Activated T-cell treated with anti-CD3 and anti-CD28 coated beads for 24 hours (primary cell): ENCODE data around the gene RNF223.

Experiments
- DNase-seq: peaks from one replicate; pipeline ENCODE4 v3.0.0-alpha.2; 2020; ENCODE audit warnings: low read depth

RNF223 gene

GRCh38 chr1:1073743-1074587 is at the start of gene RNF223:
Gene RNF223, minus strand, starts transcription at chr1:1074306. Its CDS starts 1,740 bp downstream, at chr1:1072566.
- DNase-seq: no peak

GRCh38 chr1:1122981-1123480 is 48.9 kb upstream of the RNF223 start:
- no peak for DNase-seq

- DNase-seq: peak; percentile 74
Measured at GRCh38 chr1:1122078-1122811, 48.1 kb upstream of the RNF223 start.

- no peak for DNase-seq
Measured at GRCh38 chr1:1121611-1122077, 47.5 kb upstream of the RNF223 start.

- DNase-seq: no peak
Measured at GRCh38 chr1:1120866-1121591, 46.9 kb upstream of the RNF223 start.

GRCh38 chr1:1120096-1120495 is 46.0 kb upstream of the RNF223 start:
- DNase-seq: no peak

- no peak for DNase-seq
Measured at GRCh38 chr1:1119272-1119890, 45.3 kb upstream of the RNF223 start.

- DNase-seq: no peak
Measured at GRCh38 chr1:1118876-1119220, 44.7 kb upstream of the RNF223 start.

- no peak for DNase-seq
Measured at GRCh38 chr1:1118011-1118875, 44.1 kb upstream of the RNF223 start.

- no peak for DNase-seq
Measured at GRCh38 chr1:1117469-1117831, 43.3 kb upstream of the RNF223 start.

GRCh38 chr1:1116701-1117468 is 42.8 kb upstream of the RNF223 start:
- DNase-seq: peak; percentile 15

GRCh38 chr1:1115786-1116700 is 41.9 kb upstream of the RNF223 start, which contains the start of gene C1orf159:
Gene C1orf159, minus strand, starts transcription at chr1:1116089. Its CDS starts 24,546 bp downstream, at chr1:1091543.
- DNase-seq: peak; percentile 99

GRCh38 chr1:1115136-1115785 is 41.2 kb upstream of the RNF223 start:
- DNase-seq: no peak

- DNase-seq: no peak
Measured at GRCh38 chr1:1114431-1114830, 40.3 kb upstream of the RNF223 start.

GRCh38 chr1:1112237-1112985 is 38.3 kb upstream of the RNF223 start:
- no peak for DNase-seq

GRCh38 chr1:1111516-1112236 is 37.6 kb upstream of the RNF223 start:
- no peak for DNase-seq

GRCh38 chr1:1110561-1110971 is 36.5 kb upstream of the RNF223 start:
- DNase-seq: no peak
